SH-SY5Y (cell line): Measurements from ENCODE around the gene IFT88.

Source experiments
- GATA2 ChIP-seq: IDR thresholded peaks from 2 replicates; pipeline ENCODE4 v1.6.1; 2011; ENCODE audit warnings: mild to moderate bottlenecking, low read depth, low read length
- GATA3 ChIP-seq: IDR thresholded peaks from 2 replicates; pipeline ENCODE4 v1.6.1; 2011; ENCODE audit warnings: low read depth, mild to moderate bottlenecking, low read length, moderate library complexity

- no peak for TF ChIP-seq GATA2
- TF ChIP-seq GATA3: no peak
Measured at GRCh38 chr13:20703780-20704458, 137.0 kb downstream of the IFT88 start.
